Measurements from ENCODE around the gene CNDP1.

The CNDP1 gene

DNA sequence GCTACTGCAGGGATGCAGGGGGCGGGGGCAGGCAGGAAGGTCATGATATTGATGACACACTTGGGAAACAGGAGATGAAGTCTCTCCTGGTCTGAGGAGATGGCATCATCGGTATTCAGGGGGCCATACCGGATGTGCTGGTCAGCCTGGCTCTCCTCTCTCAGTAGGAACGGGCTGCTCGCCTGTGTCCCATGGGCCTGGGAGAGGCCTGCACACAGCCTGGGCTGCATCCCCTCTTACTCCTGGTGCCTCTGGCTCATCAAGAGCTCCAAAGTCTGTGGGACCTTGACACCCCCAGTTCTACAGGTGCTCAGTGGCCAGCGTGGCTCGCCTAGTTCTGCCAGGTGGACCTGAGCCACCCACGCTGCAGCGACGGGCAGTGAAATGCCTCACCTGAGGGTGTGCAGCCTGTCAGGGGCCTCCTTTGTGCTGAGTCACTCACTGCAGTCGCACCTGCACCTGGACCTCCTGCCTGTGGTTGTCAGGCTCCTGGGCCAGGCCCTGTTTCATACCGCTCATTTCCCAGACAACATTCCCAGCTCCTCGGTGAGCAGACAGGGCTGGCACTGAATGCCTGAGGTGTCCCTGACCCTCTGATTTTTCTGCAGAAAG is 18.6 kb upstream of the CNDP1 start:
- no peaks in the 10 kb centered on the region for H3K27me3 ChIP-seq (replicated peaks; ENCODE audit: control insufficient read depth, insufficient read depth, low read length)
- TF ChIP-seq, protein P1, sequence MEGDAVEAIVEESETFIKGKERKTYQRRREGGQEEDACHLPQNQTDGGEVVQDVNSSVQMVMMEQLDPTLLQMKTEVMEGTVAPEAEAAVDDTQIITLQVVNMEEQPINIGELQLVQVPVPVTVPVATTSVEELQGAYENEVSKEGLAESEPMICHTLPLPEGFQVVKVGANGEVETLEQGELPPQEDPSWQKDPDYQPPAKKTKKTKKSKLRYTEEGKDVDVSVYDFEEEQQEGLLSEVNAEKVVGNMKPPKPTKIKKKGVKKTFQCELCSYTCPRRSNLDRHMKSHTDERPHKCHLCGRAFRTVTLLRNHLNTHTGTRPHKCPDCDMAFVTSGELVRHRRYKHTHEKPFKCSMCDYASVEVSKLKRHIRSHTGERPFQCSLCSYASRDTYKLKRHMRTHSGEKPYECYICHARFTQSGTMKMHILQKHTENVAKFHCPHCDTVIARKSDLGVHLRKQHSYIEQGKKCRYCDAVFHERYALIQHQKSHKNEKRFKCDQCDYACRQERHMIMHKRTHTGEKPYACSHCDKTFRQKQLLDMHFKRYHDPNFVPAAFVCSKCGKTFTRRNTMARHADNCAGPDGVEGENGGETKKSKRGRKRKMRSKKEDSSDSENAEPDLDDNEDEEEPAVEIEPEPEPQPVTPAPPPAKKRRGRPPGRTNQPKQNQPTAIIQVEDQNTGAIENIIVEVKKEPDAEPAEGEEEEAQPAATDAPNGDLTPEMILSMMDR (IDR thresholded peaks at IDR 0.05; ENCODE audit: insufficient read depth, low read length, poor library complexity, severe bottlenecking): no peak
- H3K36me3 ChIP-seq (ENCODE audit: control insufficient read depth, insufficient read depth, low read length): peaks cover 67% of the 10 kb centered on the region
- DNase-seq (ENCODE audit: extremely low read depth, insufficient read length): no peak
- no peak overlapping the region for H3K4me3 ChIP-seq (replicated peaks; ENCODE audit: low read depth, low read length)

DNA sequence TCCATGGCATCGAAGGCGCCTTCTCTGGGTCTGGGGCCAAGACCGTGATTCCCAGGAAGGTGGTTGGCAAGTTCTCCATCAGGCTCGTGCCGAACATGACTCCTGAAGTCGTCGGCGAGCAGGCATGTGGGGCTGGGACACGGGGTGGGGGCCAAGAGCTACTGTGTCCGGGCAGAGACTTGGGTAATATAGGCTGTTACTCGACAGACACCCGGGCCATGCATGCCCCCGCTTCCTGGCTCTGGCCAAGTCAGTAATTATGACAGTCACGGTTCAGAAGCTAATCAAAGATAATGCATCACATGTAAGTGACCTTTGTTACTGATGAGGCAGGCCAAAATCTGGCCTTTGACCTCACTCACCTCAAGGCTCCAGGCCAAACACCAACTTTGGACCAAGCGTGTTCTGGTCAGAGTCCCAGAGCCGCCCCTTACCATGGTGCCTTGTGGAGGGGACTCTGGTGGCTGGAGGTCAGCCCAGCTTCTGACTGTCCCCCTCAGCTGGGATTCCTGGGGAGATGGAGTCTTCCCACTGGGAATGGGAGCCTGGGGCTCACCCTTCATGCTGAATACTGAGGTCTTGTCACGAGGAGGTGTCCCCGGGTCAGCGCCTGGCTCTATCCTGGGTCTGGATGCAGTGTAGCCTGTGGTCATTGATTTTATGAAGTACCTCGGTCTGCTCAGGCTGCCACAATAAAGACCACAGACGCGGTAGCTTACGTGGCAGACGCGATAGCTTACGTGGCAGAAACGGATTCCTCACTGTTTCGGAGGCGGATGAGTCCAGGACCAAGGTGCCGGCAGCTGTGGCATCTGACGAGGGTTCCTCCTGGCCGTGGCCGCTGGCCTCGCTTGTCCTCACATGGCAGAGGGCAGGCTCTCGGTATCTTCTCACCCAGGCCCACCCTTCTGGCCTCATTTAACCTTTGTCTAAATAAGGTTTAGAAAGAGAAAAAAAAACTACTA is 17.7 kb upstream of the CNDP1 start:
- H3K4me3 ChIP-seq (replicated peaks; ENCODE audit: low read depth, low read length): no peak overlapping the region
- TF ChIP-seq, protein P1 (IDR thresholded peaks at IDR 0.05; ENCODE audit: insufficient read depth, low read length, poor library complexity, severe bottlenecking): no peak
- H3K36me3 ChIP-seq (ENCODE audit: control insufficient read depth, insufficient read depth, low read length): peaks cover 64% of the 10 kb centered on the region
- no peak for DNase-seq (ENCODE audit: extremely low read depth, insufficient read length)
- H3K27me3 ChIP-seq (replicated peaks; ENCODE audit: control insufficient read depth, insufficient read depth, low read length): no peaks in the 10 kb centered on the region

DNA sequence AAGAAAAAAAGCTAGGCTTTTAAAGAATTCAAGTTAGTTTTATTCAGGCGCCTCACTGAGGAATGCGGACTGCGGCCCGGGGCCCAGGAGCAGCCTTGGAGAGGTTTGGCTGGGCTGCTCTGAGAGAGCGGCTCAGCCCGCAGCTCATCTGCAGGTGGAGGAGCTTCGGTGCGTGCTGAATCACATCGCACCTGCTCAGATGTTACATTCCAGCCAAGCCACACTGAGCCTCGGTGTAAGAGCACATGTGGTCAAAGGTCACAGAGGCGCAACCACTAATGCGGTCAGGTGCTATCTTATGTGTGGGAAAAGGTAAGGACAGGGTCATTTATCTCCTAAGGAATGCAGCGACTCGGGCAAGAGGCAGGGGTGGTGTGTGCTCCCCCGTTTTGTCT is 17.1 kb upstream of the CNDP1 start:
- H3K36me3 ChIP-seq (ENCODE audit: control insufficient read depth, insufficient read depth, low read length): peaks cover 58% of the 10 kb centered on the region

DNA sequence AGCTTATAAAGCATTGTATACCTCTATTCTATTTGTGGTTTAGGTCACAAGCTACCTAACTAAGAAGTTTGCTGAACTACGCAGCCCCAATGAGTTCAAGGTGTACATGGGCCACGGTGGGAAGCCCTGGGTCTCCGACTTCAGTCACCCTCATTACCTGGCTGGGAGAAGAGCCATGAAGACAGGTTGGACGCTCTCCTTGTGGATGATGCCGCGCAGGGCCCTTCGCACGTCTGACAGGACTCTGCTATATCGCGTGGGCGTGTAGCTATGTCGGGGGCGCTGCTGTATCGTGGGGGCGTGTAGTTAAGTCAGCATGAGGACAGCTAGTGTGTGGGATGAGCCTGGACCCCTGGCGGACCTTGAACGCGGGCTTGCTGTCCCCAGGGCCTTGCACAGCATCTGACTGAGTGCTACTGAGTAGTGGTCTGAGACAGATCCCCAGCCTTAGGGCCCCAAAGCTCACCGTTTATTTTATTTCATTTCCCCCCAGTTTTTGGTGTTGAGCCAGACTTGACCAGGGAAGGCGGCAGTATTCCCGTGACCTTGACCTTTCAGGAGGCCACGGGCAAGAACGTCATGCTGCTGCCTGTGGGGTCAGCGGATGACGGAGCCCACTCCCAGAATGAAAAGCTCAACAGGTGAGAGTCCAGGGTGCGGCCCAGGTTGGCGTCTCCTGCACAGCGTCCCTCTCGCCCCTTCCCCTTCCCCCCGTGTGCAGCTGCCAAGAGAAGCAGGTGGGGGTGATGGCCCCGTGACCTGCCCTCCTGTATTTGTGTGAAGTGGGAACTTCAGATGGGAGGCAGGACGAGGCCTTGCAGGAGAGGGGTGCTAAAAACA is 15.6 kb upstream of the CNDP1 start:
- no peak overlapping the region for H3K4me3 ChIP-seq (replicated peaks; ENCODE audit: low read depth, low read length)
- no peak for DNase-seq (ENCODE audit: extremely low read depth, insufficient read length)
- no peaks in the 10 kb centered on the region for H3K27me3 ChIP-seq (replicated peaks; ENCODE audit: control insufficient read depth, insufficient read depth, low read length)
- H3K36me3 ChIP-seq (ENCODE audit: control insufficient read depth, insufficient read depth, low read length): peaks cover 44% of the 10 kb centered on the region
- TF ChIP-seq, protein P1 (IDR thresholded peaks at IDR 0.05; ENCODE audit: insufficient read depth, low read length, poor library complexity, severe bottlenecking): no peak

More for the DNA sequence above, 17.1 kb upstream of the CNDP1 start:
- DNase-seq (ENCODE audit: extremely low read depth, insufficient read length): no peak
- TF ChIP-seq, protein P1 (IDR thresholded peaks at IDR 0.05; ENCODE audit: insufficient read depth, low read length, poor library complexity, severe bottlenecking): no peak
- Histone ChIP-seq H3K27me3 (replicated peaks; ENCODE audit: control insufficient read depth, insufficient read depth, low read length) (no peaks in the 10 kb centered on the region), H3K4me3 (replicated peaks; ENCODE audit: low read depth, low read length) (no peak overlapping the region)

DNA sequence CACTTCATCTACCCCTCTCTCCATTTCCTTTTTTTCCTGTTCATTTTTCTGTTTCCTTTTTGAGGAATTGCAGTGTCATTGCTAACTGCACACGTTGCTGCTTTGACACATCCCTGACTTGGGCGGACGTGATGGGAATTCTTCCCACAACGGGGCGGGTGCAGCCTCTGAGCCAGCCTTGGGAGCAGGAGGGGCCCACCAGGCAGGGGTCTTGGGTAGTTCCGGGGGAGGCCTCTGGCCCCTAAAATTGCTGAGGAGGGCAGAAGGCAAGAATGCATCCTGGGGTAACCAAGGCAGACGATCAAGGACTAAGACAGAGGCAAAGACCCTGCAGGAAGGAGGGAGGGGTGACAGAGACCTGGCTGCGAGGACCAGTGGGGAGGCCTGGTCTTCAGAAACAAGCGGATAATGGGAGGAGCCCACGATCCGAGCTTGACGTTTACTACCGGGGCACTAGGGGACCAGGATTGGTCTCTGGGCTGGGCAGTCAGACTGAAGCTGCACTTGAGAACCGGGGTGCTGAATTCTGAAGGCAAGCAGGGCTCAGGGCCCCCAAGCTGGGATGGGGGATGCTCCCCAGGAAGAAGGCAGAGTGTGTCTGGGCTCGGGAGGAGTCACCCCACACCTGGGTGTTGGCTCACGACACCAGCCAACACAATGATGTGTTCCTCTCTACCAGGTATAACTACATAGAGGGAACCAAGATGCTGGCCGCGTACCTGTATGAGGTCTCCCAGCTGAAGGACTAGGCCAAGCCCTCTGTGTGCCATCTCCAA is 14.8 kb upstream of the CNDP1 start:
- DNase-seq (ENCODE audit: extremely low read depth, insufficient read length): no peak
- Histone ChIP-seq H3K27me3 (replicated peaks; ENCODE audit: control insufficient read depth, insufficient read depth, low read length) (no peaks in the 10 kb centered on the region), H3K36me3 (ENCODE audit: control insufficient read depth, insufficient read depth, low read length) (peaks cover 40% of the 10 kb centered on the region), H3K4me3 (replicated peaks; ENCODE audit: low read depth, low read length) (no peak overlapping the region)
- TF ChIP-seq, protein P1 (IDR thresholded peaks at IDR 0.05; ENCODE audit: insufficient read depth, low read length, poor library complexity, severe bottlenecking): no peak

Measured in GM06990 (cell line).